22Rv1 (cell line): ENCODE measurements around the gene GNLY.

ENCODE experiments used
- ZFX ChIP-seq: fragments of 450-650 bp; IDR thresholded peaks from 2 replicates; pipeline ENCODE4 v1.6.1; 2017; ENCODE audit warnings: antibody characterized with exemption, borderline replicate concordance
- TF ChIP-seq, protein P1 (sequence below): fragments of 450-650 bp; IDR thresholded peaks from 2 replicates; pipeline ENCODE4 v1.5.1; 2017; ENCODE audit warnings: mild to moderate bottlenecking

DNA sequence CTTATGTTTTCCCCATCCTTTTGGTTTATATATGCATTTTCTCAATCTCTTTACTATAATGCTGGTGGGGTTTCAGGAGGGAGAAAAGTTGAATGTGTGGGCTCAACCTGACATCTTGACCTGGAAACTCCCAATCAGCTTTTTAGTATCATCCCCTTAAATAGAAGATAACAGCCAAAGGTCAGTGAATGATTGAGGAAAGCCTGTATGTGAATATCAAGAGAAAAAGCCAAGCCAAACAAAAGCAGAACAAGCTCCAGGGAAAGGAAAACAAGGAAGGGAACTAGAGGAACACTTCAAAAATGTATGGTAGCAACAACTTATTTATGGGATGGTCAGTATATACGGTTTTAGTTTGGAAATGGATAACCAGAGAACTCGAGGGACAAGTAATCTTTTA lies 31.3 kb downstream of the GNLY start:
- TF ChIP-seq, protein P1, sequence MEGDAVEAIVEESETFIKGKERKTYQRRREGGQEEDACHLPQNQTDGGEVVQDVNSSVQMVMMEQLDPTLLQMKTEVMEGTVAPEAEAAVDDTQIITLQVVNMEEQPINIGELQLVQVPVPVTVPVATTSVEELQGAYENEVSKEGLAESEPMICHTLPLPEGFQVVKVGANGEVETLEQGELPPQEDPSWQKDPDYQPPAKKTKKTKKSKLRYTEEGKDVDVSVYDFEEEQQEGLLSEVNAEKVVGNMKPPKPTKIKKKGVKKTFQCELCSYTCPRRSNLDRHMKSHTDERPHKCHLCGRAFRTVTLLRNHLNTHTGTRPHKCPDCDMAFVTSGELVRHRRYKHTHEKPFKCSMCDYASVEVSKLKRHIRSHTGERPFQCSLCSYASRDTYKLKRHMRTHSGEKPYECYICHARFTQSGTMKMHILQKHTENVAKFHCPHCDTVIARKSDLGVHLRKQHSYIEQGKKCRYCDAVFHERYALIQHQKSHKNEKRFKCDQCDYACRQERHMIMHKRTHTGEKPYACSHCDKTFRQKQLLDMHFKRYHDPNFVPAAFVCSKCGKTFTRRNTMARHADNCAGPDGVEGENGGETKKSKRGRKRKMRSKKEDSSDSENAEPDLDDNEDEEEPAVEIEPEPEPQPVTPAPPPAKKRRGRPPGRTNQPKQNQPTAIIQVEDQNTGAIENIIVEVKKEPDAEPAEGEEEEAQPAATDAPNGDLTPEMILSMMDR: no peak
- TF ChIP-seq ZFX: no peak
